GM12878 (cell line): ENCODE data around the gene NAP1L5. TPM values are rescaled to one million over a fixed set of nuclear protein-coding genes. Genes with fewer than 3 reads are reported as not detected.

ENCODE experiments used
- ATAC-seq: fragments of 200-7000 bp; cut with Tn5 transposase; 3 replicates; pipeline ENCODE4 v1.9.1; 2020; ENCODE audit warnings: mild to moderate bottlenecking, moderate library complexity
- BruUV-seq: library from RNA; stranded (reverse); fragments of 400-500 nt; replicated peaks from 2 replicates; lab custom pipeline; 2021; lab: Mats Ljungman, UMichigan
- CTCF ChIA-PET: fragments of 300-600 bp; sonication (Branson Sonifier 250); formaldehyde crosslinking; extraction: SDS; loops from one replicate; lab custom pipeline; 2021; ENCODE audit warnings: inconsistent platforms; lab: Yijun Ruan, JAX
- POLR2A ChIA-PET: fragments of 350-600 bp; formaldehyde crosslinking; extraction: SDS; loops from one replicate; lab custom pipeline; 2021; ENCODE audit warnings: inconsistent platforms; lab: Charles Lee
- RAD21 ChIA-PET: fragments of 300-600 bp; sonication (Branson Sonifier 250); formaldehyde crosslinking; loops from one replicate; lab custom pipeline; 2023; ENCODE audit warnings: antibody characterized with exemption; ENCODE audit not compliant: unreplicated experiment; lab: Charles Lee
- SMC1A ChIA-PET: fragments of 300-600 bp; sonication (Branson Sonifier 250); formaldehyde crosslinking; loops from one replicate; lab custom pipeline; 2023; ENCODE audit not compliant: unreplicated experiment, uncharacterized antibody; lab: Charles Lee
- DNase-seq: peaks from one replicate; pipeline ENCODE4 v3.0.0-alpha.2; 2011; ENCODE audit warnings: low read depth, low spot score
- FAIRE-seq: peaks from 3 replicates; lab custom pipeline; 2011; peaks lifted over from hg19 to GRCh38; lab: Jason Lieb, UNC
- H2AFZ ChIP-seq: 2 replicates; pipeline ENCODE4 v1.6.0; 2011; ENCODE audit warnings: low read depth, low read length, control low read depth; ENCODE audit not compliant: control insufficient read depth
- H3K27ac ChIP-seq: 2 replicates; pipeline ENCODE4 v1.5.1; 2011; ENCODE audit warnings: control low read depth; ENCODE audit not compliant: control insufficient read depth, insufficient read depth
- H3K27me3 ChIP-seq, 2 experiments: replicated peaks in 1 of 2; 2 replicates each; pipeline versions ENCODE4 v1.6.0 to v1.6.1; 2011; ENCODE audit warnings: low read length in 1 of 2; ENCODE audit not compliant: control insufficient read depth in 2 of 2, insufficient read depth in 2 of 2
- H3K36me3 ChIP-seq, 2 experiments: 2 replicates each; pipeline ENCODE4 v1.5.1; 2011; ENCODE audit warnings: low read length in 1 of 2; ENCODE audit not compliant: control insufficient read depth in 2 of 2, insufficient read depth in 2 of 2
- H3K4me1 ChIP-seq: 2 replicates; pipeline ENCODE4 v1.6.1; 2011; ENCODE audit warnings: mild to moderate bottlenecking, low read length, moderate library complexity, mixed read lengths; ENCODE audit not compliant: control insufficient read depth, insufficient read depth
- H3K4me2 ChIP-seq: 2 replicates; pipeline ENCODE4 v1.6.0; 2011; ENCODE audit warnings: control low read depth; ENCODE audit not compliant: control insufficient read depth, insufficient read depth
- H3K4me3 ChIP-seq: fragments of 200-600 bp; sonication (generic); 2 replicates; pipeline ENCODE4 v1.5.1; 2016
- H3K79me2 ChIP-seq: 2 replicates; pipeline ENCODE4 v1.6.0; 2011; ENCODE audit warnings: low read length; ENCODE audit not compliant: control insufficient read depth, insufficient read depth
- H3K9ac ChIP-seq: 2 replicates; pipeline ENCODE4 v1.8.0; 2011; ENCODE audit warnings: low read length, control low read depth, mixed read lengths; ENCODE audit not compliant: control insufficient read depth, insufficient read depth
- H3K9me3 ChIP-seq: replicated peaks from 3 replicates; pipeline ENCODE4 v1.5.1; 2011; ENCODE audit warnings: mild to moderate bottlenecking, low read length; ENCODE audit not compliant: control insufficient read depth, insufficient read depth
- H4K20me1 ChIP-seq: 2 replicates; pipeline ENCODE4 v1.6.0; 2011; ENCODE audit not compliant: control insufficient read depth, insufficient read depth
- CEBPB ChIP-seq, 2 experiments: fragments of 150-350 bp in 1 of 2; IDR thresholded peaks; 2 replicates each; pipeline ENCODE4 v1.6.1; 2012 to 2014; ENCODE audit warnings: low read depth in 2 of 2, low read length in 2 of 2, borderline replicate concordance in 1 of 2, inconsistent platforms in 1 of 2
- HDAC2 ChIP-seq: fragments of 200-600 bp; sonication (generic); IDR thresholded peaks from 2 replicates; pipeline ENCODE4 v1.6.1; 2017
- NFXL1 ChIP-seq: fragments of 450-650 bp; IDR thresholded peaks from 2 replicates; pipeline ENCODE4 v1.6.1; 2017; ENCODE audit warnings: antibody characterized with exemption, mild to moderate bottlenecking, borderline replicate concordance
- RUNX3 ChIP-seq: IDR thresholded peaks from 2 replicates; pipeline ENCODE4 v1.6.1; 2012; ENCODE audit warnings: low read length, inconsistent platforms
- SREBF1 ChIP-seq: IDR thresholded peaks from 2 replicates; pipeline ENCODE4 v1.6.1; 2012; ENCODE audit warnings: mild to moderate bottlenecking, low read length
- ZBED1 ChIP-seq: IDR thresholded peaks from 2 replicates; pipeline ENCODE4 v1.6.1; 2016; ENCODE audit warnings: borderline replicate concordance
- ZNF384 ChIP-seq: IDR thresholded peaks from 2 replicates; pipeline ENCODE4 v1.6.1; 2012; ENCODE audit warnings: low read depth, mild to moderate bottlenecking, low read length, improper control_type of control experiment, borderline replicate concordance
- WGBS: methylation state at CpG from one replicate; pipeline ENCODE4 v1.1.6; 2016; ENCODE audit warnings: low lambda C conversion rate; ENCODE audit not compliant: insufficient replicate concordance, insufficient coverage; ENCODE audit errors: missing lambda C conversion rate; 5-methylcytosine and 5-hydroxymethylcytosine counted together
- in situ Hi-C: fragments of 300-500 bp; cut with MboI; formaldehyde crosslinking; loops from 9 replicates; pipeline ENCODE4 v1.14.3; 2018; ENCODE audit warnings: mixed read lengths
- intact Hi-C: fragments of 100-400 bp; cut with micrococcal nuclease; formaldehyde crosslinking; loops from one replicate; pipeline ENCODE4 v1.14.2; 2022; ENCODE audit not compliant: unreplicated experiment
- polyA plus RNA-seq, 11 experiments: library from polyadenylated mRNA; depleted of rRNA in 4 of 11; unstranded in 6 of 11; stranded (reverse) in 5 of 11; fragments of >200 nt; fragmentation: Nextera tagmentation in 4 of 11; fragmentation: Illumina TruSeq in 1 of 11; extraction: Ambion mirVana in 4 of 11; extraction: Trizol in 1 of 11; gene quantifications; 1 replicate in 1 of 11; 2 replicates in 10 of 11; pipeline versions ENCODE4 v1.2.1 to v1.2.3, GENCODE V29; 2011 to 2016; ENCODE audit warnings: inconsistent platforms in 2 of 11, missing spikeins in 2 of 11, low read depth in 1 of 11
- total RNA-seq, 4 experiments: library from RNA; depleted of rRNA in 3 of 4; stranded (reverse); fragments of >200 nt in 3 of 4; fragmentation: Illumina TruSeq in 1 of 4; extraction: Trizol in 1 of 4; gene quantifications; 2 replicates each; pipeline versions ENCODE4 v1.2.1 to v1.2.3, GENCODE V29; 2013 to 2021
- TF ChIP-seq, protein P1 (sequence below): fragments of 450-650 bp; formaldehyde crosslinking; IDR thresholded peaks from 2 replicates; pipeline ENCODE4 v1.4.0; 2022; ENCODE audit warnings: mild to moderate bottlenecking, moderate library complexity

The NAP1L5 gene
- total and polyA plus RNA-seq, 10 of the 15 experiments (the other 5 are each of a cell fraction or from before 2014, with no cell fraction given) = 2.1 to 5.3 (median 3.7) TPM

DNA sequence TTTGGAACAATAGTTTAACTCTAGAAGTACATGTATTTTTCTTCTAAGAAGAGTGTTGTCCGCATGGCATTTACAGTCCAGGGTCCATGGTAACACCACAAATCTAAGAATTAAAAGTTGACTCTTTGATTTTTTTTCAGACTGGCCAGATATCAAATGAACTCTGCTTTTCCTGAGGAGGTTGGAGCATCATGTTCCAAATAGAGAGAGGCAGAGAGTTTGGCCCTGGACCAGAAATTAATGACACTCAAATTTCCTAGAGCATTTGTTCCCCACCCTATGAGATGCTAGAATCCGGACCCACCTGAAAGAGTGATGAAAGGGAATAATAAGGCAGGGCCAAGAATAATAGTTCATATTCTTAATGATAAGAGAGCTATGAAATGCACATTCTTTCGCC lies 47.0 kb upstream of the NAP1L5 start:
- ChIA-PET CTCF (no interaction called here), SMC1A (interaction anchor here (1.3 kb wide), 1 partner anchor 76 kb away, joined by 3 read pairs; no protein-coding TSS in a partner anchor), RAD21 (no interaction called here), POLR2A (no interaction called here)
- no peak overlapping the region for H3K9ac ChIP-seq
- no peaks in the 10 kb centered on the region for H4K20me1 ChIP-seq
- intact Hi-C loops = no loop called here
- TF ChIP-seq RUNX3 (no peak), ZNF384 (no peak), HDAC2 (no peak), CEBPB (IDR thresholded peaks at IDR 0.05; ENCODE audit: borderline replicate concordance in 1 of 2, low read depth in 2 of 2, low read length in 2 of 2) (no peak), NFXL1 (no peak), ZBED1 (no peak), SREBF1 (no peak)
- TF ChIP-seq, protein P1, sequence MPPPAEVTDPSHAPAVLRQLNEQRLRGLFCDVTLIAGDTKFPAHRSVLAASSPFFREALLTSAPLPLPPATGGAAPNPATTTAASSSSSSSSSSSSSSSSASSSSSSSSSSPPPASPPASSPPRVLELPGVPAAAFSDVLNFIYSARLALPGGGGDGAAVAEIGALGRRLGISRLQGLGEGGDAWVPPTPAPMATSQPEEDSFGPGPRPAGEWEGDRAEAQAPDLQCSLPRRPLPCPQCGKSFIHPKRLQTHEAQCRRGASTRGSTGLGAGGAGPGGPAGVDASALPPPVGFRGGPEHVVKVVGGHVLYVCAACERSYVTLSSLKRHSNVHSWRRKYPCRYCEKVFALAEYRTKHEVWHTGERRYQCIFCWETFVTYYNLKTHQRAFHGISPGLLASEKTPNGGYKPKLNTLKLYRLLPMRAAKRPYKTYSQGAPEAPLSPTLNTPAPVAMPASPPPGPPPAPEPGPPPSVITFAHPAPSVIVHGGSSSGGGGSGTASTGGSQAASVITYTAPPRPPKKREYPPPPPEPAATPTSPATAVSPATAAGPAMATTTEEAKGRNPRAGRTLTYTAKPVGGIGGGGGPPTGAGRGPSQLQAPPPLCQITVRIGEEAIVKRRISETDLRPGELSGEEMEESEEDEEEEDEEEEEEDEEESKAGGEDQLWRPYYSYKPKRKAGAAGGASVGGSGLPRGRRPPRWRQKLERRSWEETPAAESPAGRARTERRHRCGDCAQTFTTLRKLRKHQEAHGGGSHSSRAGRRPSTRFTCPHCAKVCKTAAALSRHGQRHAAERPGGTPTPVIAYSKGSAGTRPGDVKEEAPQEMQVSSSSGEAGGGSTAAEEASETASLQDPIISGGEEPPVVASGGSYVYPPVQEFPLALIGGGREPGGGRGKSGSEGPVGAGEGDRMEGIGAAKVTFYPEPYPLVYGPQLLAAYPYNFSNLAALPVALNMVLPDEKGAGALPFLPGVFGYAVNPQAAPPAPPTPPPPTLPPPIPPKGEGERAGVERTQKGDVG (CRISPR knock-in tag) = no peak
- FAIRE-seq = no peak
- H3K4me2 ChIP-seq = no peak overlapping the region
- no peaks in the 10 kb centered on the region for H3K27me3 ChIP-seq
- no peak for DNase-seq
- no peaks in the 10 kb centered on the region for H3K4me1 ChIP-seq
- no peak overlapping the region for H3K27ac ChIP-seq
- H3K4me3 ChIP-seq = no peak overlapping the region
- no peak for ATAC-seq
- WGBS = 48% methylated on average over 3 of the region's 3 CpGs
- H3K36me3 ChIP-seq = no peaks in the 10 kb centered on the region
- no peaks in the 10 kb centered on the region for H3K9me3 ChIP-seq
- H3K79me2 ChIP-seq = no peaks in the 10 kb centered on the region
- no TSS peak for BruUV-seq
- in situ Hi-C loops = no loop called here
- no peak overlapping the region for H2AFZ ChIP-seq
